GM12878 (cell line): ENCODE results near the gene CEP131. TPM values are rescaled to one million over a fixed set of nuclear protein-coding genes. Genes with fewer than 3 reads are reported as not detected.
"Not testable (repeated sequence)": the region's sequence is repeated elsewhere in the genome, so short reads cannot be mapped to it uniquely, and the experiment has no call there.

Source experiments
- ATAC-seq: fragments of 200-7000 bp; cut with Tn5 transposase; 3 replicates; pipeline ENCODE4 v1.9.1; 2020; ENCODE audit warnings: mild to moderate bottlenecking, moderate library complexity
- BruUV-seq: library from RNA; stranded (reverse); fragments of 400-500 nt; replicated peaks from 2 replicates; lab custom pipeline; 2021; lab: Mats Ljungman, UMichigan
- CTCF ChIA-PET: fragments of 300-600 bp; sonication (Branson Sonifier 250); formaldehyde crosslinking; extraction: SDS; loops from one replicate; lab custom pipeline; 2021; ENCODE audit warnings: inconsistent platforms; lab: Yijun Ruan, JAX
- POLR2A ChIA-PET: fragments of 350-600 bp; formaldehyde crosslinking; extraction: SDS; loops from one replicate; lab custom pipeline; 2021; ENCODE audit warnings: inconsistent platforms; lab: Charles Lee
- RAD21 ChIA-PET: fragments of 300-600 bp; sonication (Branson Sonifier 250); formaldehyde crosslinking; loops from one replicate; lab custom pipeline; 2023; ENCODE audit warnings: antibody characterized with exemption; ENCODE audit not compliant: unreplicated experiment; lab: Charles Lee
- SMC1A ChIA-PET: fragments of 300-600 bp; sonication (Branson Sonifier 250); formaldehyde crosslinking; loops from one replicate; lab custom pipeline; 2023; ENCODE audit not compliant: unreplicated experiment, uncharacterized antibody; lab: Charles Lee
- DNase-seq: peaks from one replicate; pipeline ENCODE4 v3.0.0-alpha.2; 2011; ENCODE audit warnings: low read depth, low spot score
- FAIRE-seq: peaks from 3 replicates; lab custom pipeline; 2011; peaks lifted over from hg19 to GRCh38; lab: Jason Lieb, UNC
- H2AFZ ChIP-seq: 2 replicates; pipeline ENCODE4 v1.6.0; 2011; ENCODE audit warnings: low read depth, low read length, control low read depth; ENCODE audit not compliant: control insufficient read depth
- H3K27ac ChIP-seq: 2 replicates; pipeline ENCODE4 v1.5.1; 2011; ENCODE audit warnings: control low read depth; ENCODE audit not compliant: control insufficient read depth, insufficient read depth
- H3K27me3 ChIP-seq, 2 experiments: replicated peaks in 1 of 2; 2 replicates each; pipeline versions ENCODE4 v1.6.0 to v1.6.1; 2011; ENCODE audit warnings: low read length in 1 of 2; ENCODE audit not compliant: control insufficient read depth in 2 of 2, insufficient read depth in 2 of 2
- H3K36me3 ChIP-seq, 2 experiments: 2 replicates each; pipeline ENCODE4 v1.5.1; 2011; ENCODE audit warnings: low read length in 1 of 2; ENCODE audit not compliant: control insufficient read depth in 2 of 2, insufficient read depth in 2 of 2
- H3K4me1 ChIP-seq: 2 replicates; pipeline ENCODE4 v1.6.1; 2011; ENCODE audit warnings: mild to moderate bottlenecking, low read length, moderate library complexity, mixed read lengths; ENCODE audit not compliant: control insufficient read depth, insufficient read depth
- H3K4me2 ChIP-seq: 2 replicates; pipeline ENCODE4 v1.6.0; 2011; ENCODE audit warnings: control low read depth; ENCODE audit not compliant: control insufficient read depth, insufficient read depth
- H3K4me3 ChIP-seq: fragments of 200-600 bp; sonication (generic); 2 replicates; pipeline ENCODE4 v1.5.1; 2016
- H3K79me2 ChIP-seq: 2 replicates; pipeline ENCODE4 v1.6.0; 2011; ENCODE audit warnings: low read length; ENCODE audit not compliant: control insufficient read depth, insufficient read depth
- H3K9ac ChIP-seq: 2 replicates; pipeline ENCODE4 v1.8.0; 2011; ENCODE audit warnings: low read length, control low read depth, mixed read lengths; ENCODE audit not compliant: control insufficient read depth, insufficient read depth
- H3K9me3 ChIP-seq: replicated peaks from 3 replicates; pipeline ENCODE4 v1.5.1; 2011; ENCODE audit warnings: mild to moderate bottlenecking, low read length; ENCODE audit not compliant: control insufficient read depth, insufficient read depth
- H4K20me1 ChIP-seq: 2 replicates; pipeline ENCODE4 v1.6.0; 2011; ENCODE audit not compliant: control insufficient read depth, insufficient read depth
- BACH1 ChIP-seq: fragments of 450-650 bp; IDR thresholded peaks from 2 replicates; pipeline ENCODE4 v1.6.1; 2017; ENCODE audit warnings: mild to moderate bottlenecking, borderline replicate concordance
- BMI1 ChIP-seq: fragments of 450-650 bp; IDR thresholded peaks from 2 replicates; pipeline ENCODE4 v1.6.1; 2016; ENCODE audit warnings: mild to moderate bottlenecking, moderate library complexity, borderline replicate concordance
- WGBS: methylation state at CpG from one replicate; pipeline ENCODE4 v1.1.6; 2016; ENCODE audit warnings: low lambda C conversion rate; ENCODE audit not compliant: insufficient replicate concordance, insufficient coverage; ENCODE audit errors: missing lambda C conversion rate; 5-methylcytosine and 5-hydroxymethylcytosine counted together
- in situ Hi-C: fragments of 300-500 bp; cut with MboI; formaldehyde crosslinking; loops from 9 replicates; pipeline ENCODE4 v1.14.3; 2018; ENCODE audit warnings: mixed read lengths
- intact Hi-C: fragments of 100-400 bp; cut with micrococcal nuclease; formaldehyde crosslinking; loops from one replicate; pipeline ENCODE4 v1.14.2; 2022; ENCODE audit not compliant: unreplicated experiment
- polyA plus RNA-seq, 11 experiments: library from polyadenylated mRNA; depleted of rRNA in 4 of 11; unstranded in 6 of 11; stranded (reverse) in 5 of 11; fragments of >200 nt; fragmentation: Nextera tagmentation in 4 of 11; fragmentation: Illumina TruSeq in 1 of 11; extraction: Ambion mirVana in 4 of 11; extraction: Trizol in 1 of 11; gene quantifications; 1 replicate in 1 of 11; 2 replicates in 10 of 11; pipeline versions ENCODE4 v1.2.1 to v1.2.3, GENCODE V29; 2011 to 2016; ENCODE audit warnings: inconsistent platforms in 2 of 11, missing spikeins in 2 of 11, low read depth in 1 of 11
- total RNA-seq, 4 experiments: library from RNA; depleted of rRNA in 3 of 4; stranded (reverse); fragments of >200 nt in 3 of 4; fragmentation: Illumina TruSeq in 1 of 4; extraction: Trizol in 1 of 4; gene quantifications; 2 replicates each; pipeline versions ENCODE4 v1.2.1 to v1.2.3, GENCODE V29; 2013 to 2021

The CEP131 gene
- total and polyA plus RNA-seq, 10 of the 15 experiments (the other 5 are each of a cell fraction or from before 2014, with no cell fraction given) = 0.05 to 17.3 (median 6.7) TPM

GRCh38 chr17:81147701-81148100 lies 75.1 kb downstream of the CEP131 start:
- Histone ChIP-seq H3K9me3 (no peaks in the 10 kb centered on the region), H3K27ac (no peak overlapping the region), H3K9ac (no peak overlapping the region), H3K79me2 (no peaks in the 10 kb centered on the region), H3K4me1 (no peaks in the 10 kb centered on the region), H3K27me3 (no peaks in the 10 kb centered on the region), H4K20me1 (no peaks in the 10 kb centered on the region), H2AFZ (no peak overlapping the region), H3K36me3 (no peaks in the 10 kb centered on the region), H3K4me2 (no peak overlapping the region), H3K4me3 (no peak overlapping the region)
- FAIRE-seq (no peak), ATAC-seq (no peak), DNase-seq (no peak)
- 41% methylated on average over 10 of the region's 10 CpGs for WGBS
- BruUV-seq = no TSS peak
- in situ Hi-C loops (loop anchor here (5.0 to 25.0 kb wide), 2 partner anchors 95 to 340 kb away; no protein-coding TSS in a partner anchor), intact Hi-C loops (no loop called here)
- RAD21 ChIA-PET = interaction anchor here (0.7 kb wide), 1 partner anchor 450 kb away, joined by 4 read pairs; no protein-coding TSS in a partner anchor
- POLR2A ChIA-PET = interaction anchor here (0.7 to 1.3 kb wide), 2 partner anchors 73 to 601 kb away, joined by 3 to 5 read pairs; no protein-coding TSS in a partner anchor
- CTCF ChIA-PET = interaction anchor here (0.6 kb wide), 1 partner anchor 71 kb away, joined by 3 read pairs; no protein-coding TSS in a partner anchor
- TF ChIP-seq BACH1 (no peak), BMI1 (no peak)
- SMC1A ChIA-PET = no interaction called here

GRCh38 chr17:81146208-81146607 lies 76.6 kb downstream of the CEP131 start:
- H3K27me3 ChIP-seq, H2AFZ ChIP-seq, H4K20me1 ChIP-seq, FAIRE-seq, ATAC-seq, intact Hi-C loops, H3K4me3 ChIP-seq, H3K36me3 ChIP-seq, H3K27ac ChIP-seq, H3K9me3 ChIP-seq, RAD21 ChIA-PET, H3K79me2 ChIP-seq, BruUV-seq, H3K4me2 ChIP-seq, H3K9ac ChIP-seq, H3K4me1 ChIP-seq, SMC1A ChIA-PET, DNase-seq: not testable (repeated sequence)
- in situ Hi-C loops = loop anchor here (5.0 to 25.0 kb wide), 2 partner anchors 96 to 341 kb away; no protein-coding TSS in a partner anchor
- ChIA-PET POLR2A (interaction anchor here (0.7 kb wide), 1 partner anchor 8 kb away, joined by 5 read pairs; no protein-coding TSS in a partner anchor), CTCF (interaction anchor here (0.6 kb wide), 1 partner anchor 156 kb away, joined by 3 read pairs; no protein-coding TSS in a partner anchor)
- 21% methylated on average over 9 of the region's 10 CpGs for WGBS
